AG20443 (cell line): ENCODE results near the gene DCTN2.
"Not testable (repeated sequence)": the region's sequence is repeated elsewhere in the genome, so short reads cannot be mapped to it uniquely, and the experiment has no call there.

Source experiments
- DNase-seq: peaks from one replicate; pipeline ENCODE4 v3.0.0; 2012; ENCODE audit warnings: low spot score, mixed read lengths

The DCTN2 gene

GRCh38 chr12:57546438-57547287, at the start of gene DCTN2:
DCTN2 (minus strand) TSS chr12:57547192; CDS start chr12:57547063, 129 bp downstream.
- DNase-seq, result peak; percentile 99

GRCh38 chr12:57593187-57593586, 46.2 kb upstream of the DCTN2 start:
- DNase-seq, result no peak

- DNase-seq, result no peak
Observed at GRCh38 chr12:57592551-57593165, 45.7 kb upstream of the DCTN2 start.

GRCh38 chr12:57591782-57592325, 44.9 kb upstream of the DCTN2 start:
- no peak for DNase-seq

GRCh38 chr12:57590864-57591781, 44.1 kb upstream of the DCTN2 start, which contains the start of gene PIP4K2C:
PIP4K2C (plus strand) TSS chr12:57591192; CDS start chr12:57591290, 98 bp downstream.
- peak; percentile 91 for DNase-seq

GRCh38 chr12:57590479-57590863, 43.5 kb upstream of the DCTN2 start:
- DNase-seq, result no peak

- DNase-seq, result not testable (repeated sequence)
Observed at GRCh38 chr12:57588951-57589610, 42.1 kb upstream of the DCTN2 start.

GRCh38 chr12:57586832-57587429, 39.9 kb upstream of the DCTN2 start:
- no peak for DNase-seq

GRCh38 chr12:57586128-57586527, 39.1 kb upstream of the DCTN2 start:
- DNase-seq, result no peak

- DNase-seq, result no peak
Observed at GRCh38 chr12:57585156-57585555, 38.2 kb upstream of the DCTN2 start.

- no peak for DNase-seq
Observed at GRCh38 chr12:57584690-57585089, 37.7 kb upstream of the DCTN2 start.

GRCh38 chr12:57584050-57584449, 37.1 kb upstream of the DCTN2 start:
- DNase-seq, result no peak

GRCh38 chr12:57583008-57583831, 36.2 kb upstream of the DCTN2 start:
- DNase-seq, result peak; percentile 91

GRCh38 chr12:57582440-57582839, 35.4 kb upstream of the DCTN2 start:
- no peak for DNase-seq

GRCh38 chr12:57581802-57582201, 34.8 kb upstream of the DCTN2 start:
- no peak for DNase-seq

- no peak for DNase-seq
Observed at GRCh38 chr12:57580466-57580795, 33.4 kb upstream of the DCTN2 start.

GRCh38 chr12:57579677-57580465, 32.9 kb upstream of the DCTN2 start:
- no peak for DNase-seq

GRCh38 chr12:57579011-57579410, 32.0 kb upstream of the DCTN2 start:
- no peak for DNase-seq

GRCh38 chr12:57577981-57578758, 31.2 kb upstream of the DCTN2 start:
- no peak for DNase-seq
